ENCODE measurements around the gene SEMG1.

- TF ChIP-seq POLR2AphosphoS5 (IDR thresholded peaks at IDR 0.05) (no peak), CTCF (IDR thresholded peaks at IDR 0.05) (no peak), POLR2A (IDR thresholded peaks at IDR 0.05) (no peak)
Observed at GRCh38 chr20:45173522-45173921, 33.3 kb upstream of the SEMG1 start.
